Vagina (tissue), 2 donors: ENCODE measurements around the gene GALNT2. TPM values are rescaled to one million over a fixed set of nuclear protein-coding genes. Genes with fewer than 3 reads are reported as not detected.

ENCODE experiments used
- DNase-seq, 2 donors: peaks; one replicate each; pipeline ENCODE4 v3.0.0-alpha.2; 2017; ENCODE audit errors: extremely low spot score in 2 of 2
- H3K27ac ChIP-seq: fragments of 200-600 bp; sonication (generic); one replicate; pipeline ENCODE4 v1.5.1; 2019
- H3K27me3 ChIP-seq: fragments of 200-600 bp; sonication (generic); one replicate; pipeline ENCODE4 v1.5.1; 2019
- H3K36me3 ChIP-seq, 2 donors: fragments of 200-600 bp; sonication (generic); one replicate each; pipeline ENCODE4 v1.5.1; 2017 to 2019
- H3K4me1 ChIP-seq: fragments of 200-600 bp; sonication (generic); one replicate; pipeline ENCODE4 v1.5.1; 2019
- H3K4me3 ChIP-seq, 2 donors: fragments of 200-600 bp; sonication (generic); 1 replicate in 1 of 2; 2 replicates in 1 of 2; pipeline ENCODE4 v1.5.1; 2016 to 2019
- H3K9me3 ChIP-seq: fragments of 200-600 bp; sonication (generic); one replicate; pipeline ENCODE4 v1.5.1; 2019
- CTCF ChIP-seq, 3 experiments: fragments of 450-650 bp in 2 of 3; fragments of 200-600 bp in 1 of 3; sonication (generic) in 1 of 3; IDR thresholded peaks; one replicate each; pipeline ENCODE4 v1.5.1; 2017 to 2019; ENCODE audit warnings: antibody characterized with exemption in 3 of 3, mild to moderate bottlenecking in 2 of 3, moderate library complexity in 2 of 3
- POLR2A ChIP-seq, 2 donors: fragments of 450-650 bp; IDR thresholded peaks; one replicate each; pipeline ENCODE4 v1.6.1; 2017; ENCODE audit warnings: antibody characterized with exemption in 2 of 2, mild to moderate bottlenecking in 2 of 2, moderate library complexity in 2 of 2
- POLR2AphosphoS5 ChIP-seq, 2 donors: sonication (generic); formaldehyde crosslinking; IDR thresholded peaks; one replicate each; pipeline ENCODE4 v1.9.0; 2017; ENCODE audit warnings: antibody characterized with exemption in 2 of 2, mild to moderate bottlenecking in 2 of 2, low read depth in 1 of 2; ENCODE audit not compliant: insufficient read depth in 1 of 2
- intact Hi-C: fragments of 100-400 bp; cut with DNase I; formaldehyde crosslinking; loops from one replicate; pipeline ENCODE4 v1.15.1; 2023
- total RNA-seq: library from RNA; depleted of rRNA; stranded (reverse); fragments of >200 nt; gene quantifications from one replicate; pipeline ENCODE4 v1.2.3, GENCODE V29; 2016

GALNT2 gene
- total RNA-seq, 1 donor from 2014 or later: 51.6 TPM

- intact Hi-C loops: no loop called here
- H3K27ac ChIP-seq: no peak overlapping the region
- peaks cover 48% of the 10 kb centered on the region for H3K4me1 ChIP-seq
- H3K27me3 ChIP-seq: no peaks in the 10 kb centered on the region
- H3K9me3 ChIP-seq: no peaks in the 10 kb centered on the region
- no peak overlapping the region for H3K4me3 ChIP-seq
- no peak for DNase-seq
- no peaks in the 10 kb centered on the region for H3K36me3 ChIP-seq
- TF ChIP-seq POLR2A (IDR thresholded peaks at IDR 0.05) (no peak), CTCF (IDR thresholded peaks at IDR 0.05) (no peak), POLR2AphosphoS5 (IDR thresholded peaks at IDR 0.05; ENCODE audit: insufficient read depth in 1 of 2, low read depth in 1 of 2) (no peak)
These were observed 9.1 kb downstream of the GALNT2 start for GRCh38 chr1:230076121-230076520.

- H3K36me3 ChIP-seq: no peaks in the 10 kb centered on the region
- H3K27me3 ChIP-seq: no peaks in the 10 kb centered on the region
- TF ChIP-seq POLR2A (IDR thresholded peaks at IDR 0.05): no peak
- TF ChIP-seq POLR2AphosphoS5 (IDR thresholded peaks at IDR 0.05; ENCODE audit: insufficient read depth in 1 of 2, low read depth in 1 of 2): no peak
- no peak for TF ChIP-seq CTCF (IDR thresholded peaks at IDR 0.05)
- no peak overlapping the region for H3K4me3 ChIP-seq
- intact Hi-C loops: no loop called here
- H3K27ac ChIP-seq: no peak overlapping the region
- no peaks in the 10 kb centered on the region for H3K9me3 ChIP-seq
- H3K4me1 ChIP-seq: peaks cover 40% of the 10 kb centered on the region
- no peak for DNase-seq
These were observed 10.0 kb downstream of the GALNT2 start for GRCh38 chr1:230077011-230077410.

GRCh38 chr1:230077436-230078213, 10.6 kb downstream of the GALNT2 start:
- H3K27ac ChIP-seq: no peak overlapping the region

GRCh38 chr1:230079199-230080024, 12.4 kb downstream of the GALNT2 start:
- Histone ChIP-seq H3K4me1 (peaks cover 31% of the 10 kb centered on the region), H3K27ac (no peak overlapping the region), H3K4me3 (no peak overlapping the region), H3K27me3 (no peaks in the 10 kb centered on the region), H3K9me3 (no peaks in the 10 kb centered on the region), H3K36me3 (no peaks in the 10 kb centered on the region)
- intact Hi-C loops: no loop called here
- no peak for DNase-seq
- no peak for TF ChIP-seq POLR2AphosphoS5 (IDR thresholded peaks at IDR 0.05; ENCODE audit: insufficient read depth in 1 of 2, low read depth in 1 of 2)
- no peak for TF ChIP-seq POLR2A (IDR thresholded peaks at IDR 0.05)
- TF ChIP-seq CTCF (IDR thresholded peaks at IDR 0.05): no peak

More at GRCh38 chr1:230077436-230078213, 10.6 kb downstream of the GALNT2 start:
- Histone ChIP-seq H3K4me3 (no peak overlapping the region), H3K9me3 (no peaks in the 10 kb centered on the region), H3K4me1 (peaks cover 34% of the 10 kb centered on the region), H3K27me3 (no peaks in the 10 kb centered on the region), H3K36me3 (no peaks in the 10 kb centered on the region)
- peak in 1 of 2 donors; percentile 34 for DNase-seq
- no peak for TF ChIP-seq POLR2AphosphoS5 (IDR thresholded peaks at IDR 0.05; ENCODE audit: insufficient read depth in 1 of 2, low read depth in 1 of 2)
- no peak for TF ChIP-seq CTCF (IDR thresholded peaks at IDR 0.05)
- no peak for TF ChIP-seq POLR2A (IDR thresholded peaks at IDR 0.05)
- intact Hi-C loops: no loop called here
